ENCODE data around the gene APOO.

DNA sequence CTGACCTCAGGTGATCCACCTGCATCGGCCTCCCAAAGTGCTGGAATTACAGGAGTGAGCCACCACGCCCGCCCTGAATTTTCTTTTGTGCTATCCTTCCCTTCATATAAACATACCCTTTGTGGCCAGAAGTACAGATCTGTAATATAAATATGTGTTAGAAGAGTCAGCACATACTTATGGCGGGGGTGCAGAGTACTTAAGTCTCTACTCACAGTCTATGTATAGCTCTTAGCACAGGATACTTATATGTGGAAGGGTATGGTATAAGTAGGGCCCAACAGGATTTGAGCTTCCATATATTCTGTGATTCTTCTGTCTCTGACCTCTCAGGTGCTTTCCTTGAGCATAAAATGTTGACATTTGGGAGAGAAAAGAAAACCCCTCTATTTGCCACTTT is 18.3 kb upstream of the APOO start:
- TF ChIP-seq TAF1 (IDR thresholded peaks at IDR 0.05; ENCODE audit: borderline replicate concordance, low read depth, low read length) (no peak), POLR2AphosphoS5 (IDR thresholded peaks at IDR 0.05; ENCODE audit: low read depth, low read length) (no peak), POLR2A (IDR thresholded peaks at IDR 0.05; ENCODE audit: low read depth, low read length) (no peak)
